Measurements from ENCODE around the gene TMTC2.

Gene TMTC2

GRCh38 chr12:82896979-82897378 is 210.3 kb downstream of the TMTC2 start:
- no peak for FAIRE-seq

- no peak for FAIRE-seq
Measured at GRCh38 chr12:82898441-82898840, 211.7 kb downstream of the TMTC2 start.

- no peak for FAIRE-seq
Measured at GRCh38 chr12:82904219-82904790, 217.6 kb downstream of the TMTC2 start.

- FAIRE-seq, result no peak
Measured at GRCh38 chr12:82910246-82910893, 223.7 kb downstream of the TMTC2 start.

GRCh38 chr12:82912406-82912805 is 225.7 kb downstream of the TMTC2 start:
- FAIRE-seq, result no peak

- no peak for FAIRE-seq
Measured at GRCh38 chr12:82919388-82920054, 232.8 kb downstream of the TMTC2 start.

- no peak for FAIRE-seq
Measured at GRCh38 chr12:82923935-82924334, 237.2 kb downstream of the TMTC2 start.

GRCh38 chr12:82926630-82927029 is 239.9 kb downstream of the TMTC2 start:
- no peak for FAIRE-seq

- FAIRE-seq, result no peak
Measured at GRCh38 chr12:82930301-82930700, 243.6 kb downstream of the TMTC2 start.

GRCh38 chr12:82931349-82932116 is 244.8 kb downstream of the TMTC2 start:
- no peak for FAIRE-seq

- FAIRE-seq, result no peak
Measured at GRCh38 chr12:82937151-82937550, 250.4 kb downstream of the TMTC2 start.

GRCh38 chr12:82942521-82942920 is 255.8 kb downstream of the TMTC2 start:
- no peak for FAIRE-seq

GRCh38 chr12:82942991-82943401 is 256.3 kb downstream of the TMTC2 start:
- FAIRE-seq, result no peak

- no peak for FAIRE-seq
Measured at GRCh38 chr12:82948491-82948890, 261.8 kb downstream of the TMTC2 start.

GRCh38 chr12:82950356-82950755 is 263.6 kb downstream of the TMTC2 start:
- FAIRE-seq, result no peak

- FAIRE-seq, result no peak
Measured at GRCh38 chr12:82952946-82953345, 266.2 kb downstream of the TMTC2 start.

- no peak for FAIRE-seq
Measured at GRCh38 chr12:82953397-82953796, 266.7 kb downstream of the TMTC2 start.

GRCh38 chr12:82954064-82954463 is 267.4 kb downstream of the TMTC2 start:
- FAIRE-seq, result no peak

GRCh38 chr12:82954572-82954971 is 267.9 kb downstream of the TMTC2 start:
- FAIRE-seq, result no peak

GRCh38 chr12:82955043-82955442 is 268.3 kb downstream of the TMTC2 start:
- FAIRE-seq, result no peak

- no peak for FAIRE-seq
Measured at GRCh38 chr12:82958966-82959365, 272.3 kb downstream of the TMTC2 start.

- no peak for FAIRE-seq
Measured at GRCh38 chr12:82959821-82960220, 273.1 kb downstream of the TMTC2 start.

GRCh38 chr12:82961835-82962234 is 275.1 kb downstream of the TMTC2 start:
- no peak for FAIRE-seq

GRCh38 chr12:82963956-82964355 is 277.2 kb downstream of the TMTC2 start:
- FAIRE-seq, result no peak
